GM18519 (cell line): Measurements from ENCODE around the gene EZR.
"Not testable (repeated sequence)": the region's sequence is repeated elsewhere in the genome, so short reads cannot be mapped to it uniquely, and the experiment has no call there.

Experiments used
- ATAC-seq: cut with Tn5 transposase; IDR thresholded peaks from one replicate; pipeline ENCODE4 v1.9.1; 2021; ENCODE audit warnings: mild to moderate bottlenecking, moderate library complexity; ENCODE audit not compliant: unreplicated experiment, low FRiP score

The EZR gene

GRCh38 chr6:158843751-158844683 is 24.8 kb upstream of the EZR start:
- ATAC-seq = no peak

- ATAC-seq = no peak
These were observed 22.2 kb upstream of the EZR start for GRCh38 chr6:158841358-158841757.

- ATAC-seq = no peak
These were observed 21.3 kb upstream of the EZR start for GRCh38 chr6:158840465-158840864.

- ATAC-seq = no peak
These were observed 20.6 kb upstream of the EZR start for GRCh38 chr6:158839796-158840195.

- ATAC-seq = not testable (repeated sequence)
These were observed 19.6 kb upstream of the EZR start for GRCh38 chr6:158838790-158839189.

- no peak for ATAC-seq
These were observed 18.8 kb upstream of the EZR start for GRCh38 chr6:158837684-158838625.

GRCh38 chr6:158836625-158837311 is 17.6 kb upstream of the EZR start:
- ATAC-seq = no peak

- no peak for ATAC-seq
These were observed 16.6 kb upstream of the EZR start for GRCh38 chr6:158835616-158836221.

- ATAC-seq = no peak
These were observed 15.7 kb upstream of the EZR start for GRCh38 chr6:158834675-158835385.

- ATAC-seq = not testable (repeated sequence)
These were observed 13.6 kb upstream of the EZR start for GRCh38 chr6:158832807-158833206.

GRCh38 chr6:158832026-158832425 is 12.9 kb upstream of the EZR start:
- ATAC-seq = no peak

- ATAC-seq = no peak
These were observed 12.4 kb upstream of the EZR start for GRCh38 chr6:158831571-158831970.

- ATAC-seq = no peak
These were observed 11.6 kb upstream of the EZR start for GRCh38 chr6:158830736-158831135.

- ATAC-seq = no peak
These were observed 9.6 kb upstream of the EZR start for GRCh38 chr6:158828807-158829206.

GRCh38 chr6:158826819-158827501 is 7.8 kb upstream of the EZR start:
- ATAC-seq = no peak

- ATAC-seq = no peak
These were observed 6.8 kb upstream of the EZR start for GRCh38 chr6:158825951-158826306.

GRCh38 chr6:158825038-158825950 is 6.1 kb upstream of the EZR start:
- no peak for ATAC-seq

GRCh38 chr6:158823616-158824015 is 4.4 kb upstream of the EZR start:
- ATAC-seq = not testable (repeated sequence)
